Epithelial cell of proximal tubule (primary cell): Measurements from ENCODE around the gene LDLRAD4. TPM values are rescaled to one million over a fixed set of nuclear protein-coding genes. Genes with fewer than 3 reads are reported as not detected.

Experiments
- DNase-seq: peaks from one replicate; pipeline ENCODE4 v3.0.0-alpha.2; 2011; ENCODE audit warnings: low read depth
- H3K4me3 ChIP-seq: 2 replicates; pipeline ENCODE4 v1.5.1; 2011; ENCODE audit warnings: low read depth, mild to moderate bottlenecking, low read length
- total RNA-seq: library from RNA; depleted of rRNA; stranded (reverse); fragments of >200 nt; gene quantifications from 2 replicates; pipeline ENCODE4 v1.2.3, GENCODE V29; 2015
- TF ChIP-seq, protein P1 (sequence below): conservative IDR thresholded peaks from 2 replicates; pipeline ENCODE4 v1.5.1; 2012; ENCODE audit warnings: low read depth, mild to moderate bottlenecking, low read length

Gene LDLRAD4
- total RNA-seq, 1 donor from 2014 or later: under 0.01 TPM

DNA sequence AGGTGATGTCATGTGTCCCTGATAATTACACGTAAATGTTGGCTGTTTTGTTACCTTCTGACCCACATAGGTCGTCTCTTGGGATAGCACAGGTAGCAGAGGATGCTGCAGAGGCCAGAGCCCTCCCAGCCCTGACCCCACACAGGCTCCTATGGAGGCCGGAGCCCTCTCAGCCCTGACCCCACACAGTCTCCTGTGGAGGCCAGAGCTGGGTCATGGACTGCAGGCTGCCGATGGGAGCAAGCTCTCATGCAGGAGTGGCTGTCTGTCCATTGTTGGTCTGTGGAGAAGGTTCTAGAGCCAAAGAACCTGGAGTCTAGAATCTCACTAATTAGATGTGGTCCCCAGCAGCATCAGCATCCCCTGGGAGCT, 155.5 kb downstream of the LDLRAD4 start:
- H3K4me3 ChIP-seq: no peak overlapping the region
- TF ChIP-seq, protein P1, sequence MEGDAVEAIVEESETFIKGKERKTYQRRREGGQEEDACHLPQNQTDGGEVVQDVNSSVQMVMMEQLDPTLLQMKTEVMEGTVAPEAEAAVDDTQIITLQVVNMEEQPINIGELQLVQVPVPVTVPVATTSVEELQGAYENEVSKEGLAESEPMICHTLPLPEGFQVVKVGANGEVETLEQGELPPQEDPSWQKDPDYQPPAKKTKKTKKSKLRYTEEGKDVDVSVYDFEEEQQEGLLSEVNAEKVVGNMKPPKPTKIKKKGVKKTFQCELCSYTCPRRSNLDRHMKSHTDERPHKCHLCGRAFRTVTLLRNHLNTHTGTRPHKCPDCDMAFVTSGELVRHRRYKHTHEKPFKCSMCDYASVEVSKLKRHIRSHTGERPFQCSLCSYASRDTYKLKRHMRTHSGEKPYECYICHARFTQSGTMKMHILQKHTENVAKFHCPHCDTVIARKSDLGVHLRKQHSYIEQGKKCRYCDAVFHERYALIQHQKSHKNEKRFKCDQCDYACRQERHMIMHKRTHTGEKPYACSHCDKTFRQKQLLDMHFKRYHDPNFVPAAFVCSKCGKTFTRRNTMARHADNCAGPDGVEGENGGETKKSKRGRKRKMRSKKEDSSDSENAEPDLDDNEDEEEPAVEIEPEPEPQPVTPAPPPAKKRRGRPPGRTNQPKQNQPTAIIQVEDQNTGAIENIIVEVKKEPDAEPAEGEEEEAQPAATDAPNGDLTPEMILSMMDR: no peak
- no peak for DNase-seq

DNA sequence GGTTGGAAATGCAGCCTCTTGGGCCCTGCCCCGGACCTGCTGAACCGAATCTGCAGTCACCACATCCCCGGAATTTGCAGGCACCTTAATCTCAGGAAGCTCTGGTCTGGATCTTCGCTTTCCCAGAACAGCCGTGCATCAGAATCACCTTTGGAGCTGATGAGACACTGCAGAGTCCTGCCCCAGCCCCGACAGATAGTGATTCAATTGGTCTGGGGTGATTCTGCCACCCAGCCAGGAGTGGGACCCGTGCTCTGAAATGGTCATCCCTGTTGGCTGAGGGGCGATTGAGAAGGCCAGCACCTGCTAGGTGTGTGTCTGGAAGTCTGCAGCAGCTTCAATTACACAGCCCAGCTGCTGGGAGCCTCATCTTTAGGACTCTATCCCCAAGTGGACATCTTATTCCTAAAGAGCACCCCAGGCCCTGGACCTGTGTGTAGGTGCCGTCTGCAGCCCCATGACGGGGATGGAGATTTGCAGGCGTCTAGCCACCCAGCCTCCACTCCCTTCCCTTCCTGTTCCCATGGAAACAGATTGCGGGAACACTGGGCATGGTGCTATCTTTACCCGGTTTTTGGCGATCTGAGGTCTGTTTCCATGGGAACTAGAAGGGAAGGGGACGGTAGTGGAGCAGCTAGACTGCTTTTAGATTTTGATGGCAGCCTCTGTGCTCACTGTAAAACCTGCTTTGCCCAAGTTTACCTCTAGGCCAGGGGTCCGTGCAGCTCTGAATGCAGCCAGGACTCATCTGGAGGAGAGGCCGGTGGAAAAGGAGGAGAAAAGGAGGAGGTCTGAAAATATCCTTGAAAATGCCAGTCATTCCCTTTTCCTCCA, 156.1 kb downstream of the LDLRAD4 start:
- no peak for DNase-seq
- no peak overlapping the region for H3K4me3 ChIP-seq

DNA sequence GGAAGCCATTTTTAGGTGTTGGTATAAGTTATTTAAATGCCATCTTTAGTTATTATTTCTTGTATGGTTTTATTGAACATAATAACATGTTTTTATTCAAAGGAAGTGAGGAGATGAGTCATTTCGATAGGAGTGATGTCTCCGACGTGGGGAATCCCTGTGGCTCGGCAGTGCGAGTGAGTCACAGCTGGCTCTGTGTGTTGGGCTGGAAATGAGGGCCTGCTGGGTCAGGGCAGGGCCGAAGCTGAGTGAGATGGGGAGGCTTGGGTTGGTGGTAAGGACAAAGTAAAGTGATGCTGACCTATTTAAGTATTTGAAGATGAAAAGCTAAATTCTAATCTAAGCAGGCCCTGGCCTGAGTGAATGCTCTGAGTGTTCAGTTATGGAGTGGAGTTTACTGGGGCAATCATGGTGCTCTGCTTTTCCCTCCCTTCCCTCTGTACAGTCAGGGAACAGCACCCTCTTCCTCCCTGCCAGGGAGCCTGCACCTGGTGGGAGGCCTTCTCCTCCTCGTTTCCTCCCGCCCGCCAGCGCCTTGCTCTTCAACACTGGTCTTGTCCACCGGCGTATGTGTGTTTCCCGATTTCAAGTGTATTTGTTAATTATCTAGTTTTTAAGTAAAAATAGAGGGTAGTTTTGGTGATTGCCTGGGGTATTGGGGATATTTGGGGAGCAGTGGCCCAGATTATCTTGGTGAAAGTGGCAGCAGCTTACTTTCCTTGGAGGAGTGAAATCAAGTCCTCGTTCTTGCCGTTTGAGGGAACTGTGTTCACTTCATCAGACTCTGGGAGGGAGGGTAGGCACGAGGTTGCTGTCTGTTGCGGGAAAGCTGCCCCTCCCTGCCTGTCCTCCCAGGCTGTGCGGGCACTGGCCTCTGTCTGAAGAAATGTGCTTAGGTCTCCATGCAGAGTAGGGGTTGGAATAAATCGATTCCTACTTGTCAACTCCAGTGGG, 157.0 kb downstream of the LDLRAD4 start:
- DNase-seq: no peak
- TF ChIP-seq, protein P1: no peak
- no peak overlapping the region for H3K4me3 ChIP-seq

More for the DNA sequence above, 156.1 kb downstream of the LDLRAD4 start:
- TF ChIP-seq, protein P1: no peak

DNA sequence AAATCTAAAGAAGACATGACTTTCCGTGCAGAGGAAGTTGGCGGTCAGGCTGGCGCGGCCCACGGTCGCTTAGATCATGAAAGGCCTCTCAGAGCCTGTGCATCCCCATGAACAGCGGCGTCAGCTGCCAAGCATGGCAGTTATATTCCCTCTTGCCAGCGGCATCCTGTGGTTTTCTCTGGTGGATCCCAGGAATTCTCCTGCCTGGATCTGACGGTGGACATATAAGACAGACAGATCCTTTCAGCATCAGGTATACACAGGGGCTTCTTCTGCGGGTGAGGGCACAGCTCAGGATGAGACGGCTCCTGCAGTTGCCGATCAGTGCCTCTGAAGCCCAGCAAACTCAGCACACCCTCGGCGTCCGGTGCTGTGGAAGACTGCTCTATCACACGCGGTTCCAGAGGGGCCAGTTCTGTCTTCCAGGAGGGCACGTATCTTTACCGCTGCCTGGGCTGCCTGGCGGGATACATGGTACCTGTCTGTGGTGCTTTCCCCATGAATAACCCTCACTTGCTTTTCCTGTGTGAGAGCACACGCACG, 157.8 kb downstream of the LDLRAD4 start:
- no peak for DNase-seq
- TF ChIP-seq, protein P1: no peak
- no peak overlapping the region for H3K4me3 ChIP-seq

DNA sequence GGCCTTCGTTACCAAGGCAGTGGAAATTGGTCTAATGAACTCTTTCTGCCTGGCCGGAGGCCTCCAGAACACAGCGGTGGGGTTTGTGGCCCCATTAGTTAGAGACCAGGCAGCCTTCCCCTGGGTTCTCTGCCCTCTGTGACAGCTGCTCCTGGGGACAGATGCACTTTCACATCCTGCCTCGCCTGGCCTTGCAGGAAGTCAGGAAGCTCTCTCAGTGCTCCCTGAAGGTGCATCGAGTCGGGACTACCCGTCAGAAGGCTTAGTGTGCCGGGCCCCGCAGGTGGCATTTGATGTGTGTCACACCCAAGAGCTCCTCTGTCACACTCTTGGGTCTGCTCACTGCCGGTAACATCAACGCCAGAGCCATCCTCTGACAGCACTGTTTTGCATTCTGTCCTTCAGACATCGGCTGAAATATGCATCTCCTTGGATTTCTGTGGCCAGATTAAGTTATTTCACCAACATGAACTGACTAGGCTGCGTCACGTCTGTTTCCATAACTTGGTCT, 158.3 kb downstream of the LDLRAD4 start:
- TF ChIP-seq, protein P1: no peak
- no peak overlapping the region for H3K4me3 ChIP-seq
- DNase-seq: no peak

DNA sequence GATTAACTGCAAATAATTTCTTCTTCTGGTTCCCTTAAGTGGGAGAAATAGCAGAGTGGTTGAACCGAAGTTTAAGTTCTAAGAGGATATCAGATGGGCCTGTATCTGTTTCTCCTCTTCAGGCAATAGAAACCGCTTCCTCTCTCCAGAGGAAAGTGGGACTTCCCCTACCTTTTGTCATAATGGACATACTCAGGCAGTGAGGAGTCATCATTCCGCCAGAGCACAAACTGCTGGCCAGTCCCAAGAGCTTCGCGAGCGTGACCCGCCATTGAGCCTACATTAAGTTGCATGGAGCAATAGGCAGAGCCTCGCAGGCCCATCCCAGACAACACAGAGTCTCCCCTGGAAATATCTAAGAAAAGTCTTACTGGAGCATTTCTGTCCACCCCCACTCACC, 158.9 kb downstream of the LDLRAD4 start:
- no peak overlapping the region for H3K4me3 ChIP-seq
- TF ChIP-seq, protein P1: no peak
- DNase-seq: no peak
